SKM-1 (cell line): ENCODE measurements around the gene RAB11FIP5.

Source experiments
- DNase-seq: peaks from one replicate; lab custom pipeline; 2025; ENCODE audit not compliant: unreplicated experiment; lab: John Stamatoyannopoulos, UW

RAB11FIP5 gene

DNA sequence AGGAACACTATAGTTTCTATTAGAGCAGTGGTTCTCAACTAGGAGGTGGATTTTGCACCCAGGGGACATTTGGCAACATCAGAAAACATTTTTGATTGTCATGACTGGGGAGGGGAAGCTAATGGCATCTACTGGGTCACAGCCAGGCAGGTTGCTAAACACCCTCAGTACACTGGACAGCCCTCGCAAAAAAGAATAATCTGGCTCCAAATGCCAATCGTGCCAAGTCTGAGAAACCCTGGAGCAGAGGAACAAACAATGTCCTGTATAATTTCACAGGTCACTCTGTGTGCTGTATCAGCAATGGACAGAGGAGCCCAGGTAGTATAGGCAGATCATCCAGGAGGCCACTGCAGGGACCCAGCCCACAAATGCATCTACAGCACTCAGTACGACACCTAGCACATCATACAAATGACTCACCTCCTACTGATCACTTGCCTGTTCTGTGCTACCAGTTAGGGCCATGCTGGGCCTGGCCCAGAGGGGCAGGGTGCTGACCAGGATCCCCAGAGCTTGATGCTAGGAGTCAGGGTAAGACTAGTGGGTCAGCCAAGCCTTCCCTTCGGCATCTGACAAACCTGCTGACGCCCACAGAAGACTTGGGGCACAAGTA, 78.9 kb downstream of the RAB11FIP5 start:
- no peak for DNase-seq

DNA sequence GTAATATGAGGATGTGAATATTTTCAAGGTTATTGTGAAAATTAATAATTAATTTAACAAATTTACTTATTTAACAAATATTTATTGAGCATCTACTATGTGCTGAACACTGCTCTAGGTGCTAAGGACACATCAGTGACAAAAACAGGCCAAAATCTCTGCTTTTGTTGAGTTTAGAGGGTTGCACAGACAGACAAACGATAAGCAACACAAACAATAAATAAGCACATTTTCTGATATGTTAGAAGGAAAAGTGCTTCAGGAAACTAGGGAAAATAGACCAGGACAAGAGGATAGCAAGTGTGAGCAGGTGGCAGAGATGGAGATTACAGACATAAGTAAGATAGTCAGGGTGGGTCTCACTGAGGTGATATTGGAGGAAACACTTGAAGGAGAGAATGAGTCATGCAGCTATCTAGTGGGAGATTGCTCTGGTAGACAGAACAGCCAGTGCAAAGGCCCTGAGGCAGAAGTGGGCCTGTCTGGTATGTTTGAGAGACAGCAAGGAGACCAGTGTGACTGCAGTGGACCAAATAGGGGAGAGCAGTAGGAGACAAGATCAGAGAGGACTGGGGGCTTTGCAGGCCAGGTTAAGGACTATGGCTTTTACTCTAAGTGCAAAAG, 79.5 kb downstream of the RAB11FIP5 start:
- no peak for DNase-seq

- no peak for DNase-seq
Observed at GRCh38 chr2:73032702-73033097, 80.0 kb downstream of the RAB11FIP5 start.

DNA sequence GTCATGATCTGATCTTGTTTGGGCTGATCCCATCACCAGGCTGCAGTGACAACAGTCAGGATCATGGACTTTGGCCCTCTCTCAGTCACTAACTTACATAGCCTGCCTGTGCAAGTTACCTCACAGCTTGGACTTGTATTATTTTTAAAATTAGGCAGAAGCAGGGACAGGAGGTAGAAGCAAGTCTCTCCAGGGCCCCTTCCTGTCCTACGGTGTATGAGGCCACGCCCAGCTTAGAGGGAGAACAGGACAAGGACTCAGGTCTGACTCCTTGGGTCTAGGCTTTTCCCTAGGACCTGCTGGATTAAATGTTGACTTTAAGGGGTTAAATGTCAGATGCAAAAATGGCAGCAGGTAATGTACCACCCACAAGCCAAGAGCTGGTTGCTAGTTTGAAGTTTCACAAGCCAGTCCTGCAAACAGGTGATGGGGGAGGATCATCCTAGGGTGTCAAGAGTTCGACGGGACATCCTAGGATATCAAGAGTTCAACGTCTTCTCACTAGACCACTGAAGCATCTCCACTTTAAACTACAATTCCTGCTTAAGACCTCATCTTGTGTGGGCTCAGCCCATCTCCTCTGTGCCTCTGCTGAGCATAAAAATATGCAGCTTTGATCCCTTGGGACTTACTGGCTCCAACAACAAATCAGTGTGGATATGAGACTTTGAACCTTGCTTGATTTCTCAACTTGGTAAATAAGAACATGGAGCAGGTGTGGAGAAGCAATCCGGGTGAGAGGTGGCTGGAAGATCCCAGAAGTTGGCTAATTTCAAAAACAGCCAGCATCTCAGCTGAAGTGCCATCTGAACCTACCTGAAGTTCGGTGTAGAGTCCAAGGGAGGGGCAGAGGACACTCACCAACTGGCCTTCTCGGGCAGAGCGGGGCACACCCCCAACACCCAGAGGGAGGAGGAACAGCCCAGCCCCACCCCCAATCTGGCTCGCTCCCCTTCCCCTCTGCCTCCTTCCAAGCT, 80.7 kb downstream of the RAB11FIP5 start:
- DNase-seq = no peak

GRCh38 chr2:73031095-73031678, 81.6 kb downstream of the RAB11FIP5 start:
- DNase-seq = no peak

DNA sequence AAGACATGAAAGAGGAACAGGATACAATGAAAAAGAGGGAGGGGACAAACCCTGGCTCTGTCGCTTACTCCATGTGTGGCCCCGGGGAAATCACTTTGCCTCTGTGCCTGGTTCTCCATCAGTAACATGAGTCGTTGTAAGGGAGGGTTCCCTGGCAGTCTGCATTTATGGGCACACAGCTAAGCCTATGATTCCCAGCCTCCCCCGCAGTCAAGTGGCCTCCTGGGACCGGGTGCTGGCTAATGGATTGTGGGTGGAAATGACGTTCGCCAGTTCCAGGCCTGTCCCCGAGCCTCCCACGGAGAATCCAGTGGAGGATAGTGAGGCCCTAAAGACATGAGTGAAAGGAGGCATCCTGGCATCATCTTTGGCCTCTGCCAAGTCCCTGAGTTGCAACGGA, 83.9 kb downstream of the RAB11FIP5 start:
- DNase-seq = no peak

DNA sequence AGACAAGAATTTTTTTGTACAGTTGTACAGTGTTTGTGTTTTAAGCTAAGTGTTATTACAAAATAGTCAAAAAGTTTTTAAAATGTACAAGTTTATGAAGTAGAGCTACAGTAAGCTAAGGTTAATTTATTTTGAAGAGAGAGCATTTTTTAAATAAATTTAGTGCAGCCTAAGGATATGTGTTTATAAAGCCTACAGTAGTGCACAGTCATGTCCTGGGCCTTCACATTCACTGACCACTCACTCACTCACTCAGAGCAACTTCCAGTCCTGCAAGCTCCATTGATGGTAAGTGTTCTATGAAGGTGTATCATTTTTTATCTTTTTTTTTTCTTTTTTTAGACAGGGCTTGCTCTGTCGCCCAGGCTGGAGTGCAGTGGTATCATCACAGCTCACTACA, 85.4 kb downstream of the RAB11FIP5 start:
- DNase-seq = no peak

DNA sequence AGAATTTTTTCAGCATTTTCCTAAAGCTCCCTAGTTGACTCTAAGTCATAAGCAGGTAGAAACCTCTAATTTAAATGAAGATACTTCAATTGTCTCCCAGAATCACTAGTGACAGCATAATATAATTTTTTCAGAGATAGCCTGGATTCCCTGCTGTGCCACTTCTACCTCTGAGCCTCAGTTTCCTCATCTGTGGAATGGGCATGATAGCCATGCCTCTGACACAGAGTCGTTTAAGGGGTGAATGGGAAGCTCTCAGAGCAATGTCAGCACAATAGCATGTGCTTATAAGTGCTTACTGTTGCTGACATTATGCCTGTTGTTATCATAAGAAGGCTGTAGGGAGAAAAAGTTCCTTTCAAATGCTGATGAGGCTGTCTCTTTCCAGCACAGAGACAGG, 89.3 kb downstream of the RAB11FIP5 start:
- no peak for DNase-seq
